GM12878 (cell line): ENCODE results near the gene DMAP1.

Experiments
- FOXM1 ChIP-seq: IDR thresholded peaks from 2 replicates; pipeline ENCODE4 v1.6.1; 2012; ENCODE audit warnings: low read depth, mild to moderate bottlenecking, inconsistent platforms, low read length, moderate library complexity
- MXI1 ChIP-seq: fragments of 150-350 bp; IDR thresholded peaks from 2 replicates; pipeline ENCODE4 v1.6.1; 2011; ENCODE audit warnings: low read depth, mild to moderate bottlenecking, inconsistent platforms, low read length, improper control_type of control experiment
- POLR2A ChIP-seq: IDR thresholded peaks from 2 replicates; pipeline ENCODE4 v1.6.1; 2011; ENCODE audit warnings: low read depth, mild to moderate bottlenecking, low read length
- POLR2AphosphoS5 ChIP-seq: IDR thresholded peaks from 2 replicates; pipeline ENCODE4 v1.6.1; 2011; ENCODE audit warnings: mild to moderate bottlenecking, low read length, inconsistent platforms
- REST ChIP-seq: IDR thresholded peaks from 2 replicates; pipeline ENCODE4 v1.6.1; 2012; ENCODE audit warnings: mild to moderate bottlenecking, low read depth, low read length
- TF ChIP-seq, protein P1 (sequence below), 3 experiments: IDR thresholded peaks in 2 of 3; conservative IDR thresholded peaks in 1 of 3; 2 replicates each; pipeline ENCODE4 v1.5.1; 2011; ENCODE audit warnings: low read depth in 3 of 3, low read length in 3 of 3, mild to moderate bottlenecking in 3 of 3, control low read depth in 2 of 3, moderate library complexity in 2 of 3, inconsistent platforms in 1 of 3, mixed read lengths in 1 of 3; ENCODE audit not compliant: control insufficient read depth in 2 of 3, insufficient read depth in 1 of 3; ENCODE audit errors: extremely low read depth in 1 of 3
- TF ChIP-seq, protein P2 (sequence below): IDR thresholded peaks from 2 replicates; pipeline ENCODE4 v1.6.1; 2012; ENCODE audit warnings: low read depth, low read length, improper control_type of control experiment
- TF ChIP-seq, protein P3 (sequence below): fragments of 450-650 bp; IDR thresholded peaks from 2 replicates; pipeline ENCODE4 v1.6.1; 2017; ENCODE audit warnings: mild to moderate bottlenecking, moderate library complexity

DNA sequence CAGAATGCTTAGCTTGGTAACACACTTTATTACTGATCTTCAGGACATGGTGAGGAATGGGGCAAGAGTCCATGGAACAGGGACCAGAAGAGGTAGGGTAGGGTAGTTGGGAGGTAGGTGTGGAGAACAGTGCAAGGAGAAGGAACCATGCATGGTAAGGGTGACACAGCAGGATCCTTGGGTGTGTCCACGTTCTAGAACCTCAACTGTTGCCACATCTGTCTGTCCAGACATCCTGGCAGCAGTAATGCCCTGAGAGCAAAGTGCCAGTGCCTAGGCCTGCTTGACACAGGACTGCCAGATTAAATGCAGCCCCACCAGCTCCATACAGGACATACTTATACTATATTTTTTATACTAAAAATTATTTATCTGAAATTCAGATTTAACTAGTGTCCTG, 13.9 kb downstream of the DMAP1 start:
- no peak for TF ChIP-seq POLR2AphosphoS5
- TF ChIP-seq, protein P1, sequence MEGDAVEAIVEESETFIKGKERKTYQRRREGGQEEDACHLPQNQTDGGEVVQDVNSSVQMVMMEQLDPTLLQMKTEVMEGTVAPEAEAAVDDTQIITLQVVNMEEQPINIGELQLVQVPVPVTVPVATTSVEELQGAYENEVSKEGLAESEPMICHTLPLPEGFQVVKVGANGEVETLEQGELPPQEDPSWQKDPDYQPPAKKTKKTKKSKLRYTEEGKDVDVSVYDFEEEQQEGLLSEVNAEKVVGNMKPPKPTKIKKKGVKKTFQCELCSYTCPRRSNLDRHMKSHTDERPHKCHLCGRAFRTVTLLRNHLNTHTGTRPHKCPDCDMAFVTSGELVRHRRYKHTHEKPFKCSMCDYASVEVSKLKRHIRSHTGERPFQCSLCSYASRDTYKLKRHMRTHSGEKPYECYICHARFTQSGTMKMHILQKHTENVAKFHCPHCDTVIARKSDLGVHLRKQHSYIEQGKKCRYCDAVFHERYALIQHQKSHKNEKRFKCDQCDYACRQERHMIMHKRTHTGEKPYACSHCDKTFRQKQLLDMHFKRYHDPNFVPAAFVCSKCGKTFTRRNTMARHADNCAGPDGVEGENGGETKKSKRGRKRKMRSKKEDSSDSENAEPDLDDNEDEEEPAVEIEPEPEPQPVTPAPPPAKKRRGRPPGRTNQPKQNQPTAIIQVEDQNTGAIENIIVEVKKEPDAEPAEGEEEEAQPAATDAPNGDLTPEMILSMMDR (IDR thresholded peaks at IDR 0.05 in 2 of 3, conservative IDR thresholded peaks at IDR 0.05 in 1 of 3; ENCODE audit: control insufficient read depth in 2 of 3, extremely low read depth in 1 of 3, insufficient read depth in 1 of 3, low read depth in 3 of 3, low read length in 3 of 3): no peak
- no peak for TF ChIP-seq MXI1
- no peak for TF ChIP-seq REST
- TF ChIP-seq FOXM1: no peak
- no peak for TF ChIP-seq POLR2A
- TF ChIP-seq, protein P2, sequence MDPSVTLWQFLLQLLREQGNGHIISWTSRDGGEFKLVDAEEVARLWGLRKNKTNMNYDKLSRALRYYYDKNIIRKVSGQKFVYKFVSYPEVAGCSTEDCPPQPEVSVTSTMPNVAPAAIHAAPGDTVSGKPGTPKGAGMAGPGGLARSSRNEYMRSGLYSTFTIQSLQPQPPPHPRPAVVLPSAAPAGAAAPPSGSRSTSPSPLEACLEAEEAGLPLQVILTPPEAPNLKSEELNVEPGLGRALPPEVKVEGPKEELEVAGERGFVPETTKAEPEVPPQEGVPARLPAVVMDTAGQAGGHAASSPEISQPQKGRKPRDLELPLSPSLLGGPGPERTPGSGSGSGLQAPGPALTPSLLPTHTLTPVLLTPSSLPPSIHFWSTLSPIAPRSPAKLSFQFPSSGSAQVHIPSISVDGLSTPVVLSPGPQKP: no peak
- TF ChIP-seq, protein P3, sequence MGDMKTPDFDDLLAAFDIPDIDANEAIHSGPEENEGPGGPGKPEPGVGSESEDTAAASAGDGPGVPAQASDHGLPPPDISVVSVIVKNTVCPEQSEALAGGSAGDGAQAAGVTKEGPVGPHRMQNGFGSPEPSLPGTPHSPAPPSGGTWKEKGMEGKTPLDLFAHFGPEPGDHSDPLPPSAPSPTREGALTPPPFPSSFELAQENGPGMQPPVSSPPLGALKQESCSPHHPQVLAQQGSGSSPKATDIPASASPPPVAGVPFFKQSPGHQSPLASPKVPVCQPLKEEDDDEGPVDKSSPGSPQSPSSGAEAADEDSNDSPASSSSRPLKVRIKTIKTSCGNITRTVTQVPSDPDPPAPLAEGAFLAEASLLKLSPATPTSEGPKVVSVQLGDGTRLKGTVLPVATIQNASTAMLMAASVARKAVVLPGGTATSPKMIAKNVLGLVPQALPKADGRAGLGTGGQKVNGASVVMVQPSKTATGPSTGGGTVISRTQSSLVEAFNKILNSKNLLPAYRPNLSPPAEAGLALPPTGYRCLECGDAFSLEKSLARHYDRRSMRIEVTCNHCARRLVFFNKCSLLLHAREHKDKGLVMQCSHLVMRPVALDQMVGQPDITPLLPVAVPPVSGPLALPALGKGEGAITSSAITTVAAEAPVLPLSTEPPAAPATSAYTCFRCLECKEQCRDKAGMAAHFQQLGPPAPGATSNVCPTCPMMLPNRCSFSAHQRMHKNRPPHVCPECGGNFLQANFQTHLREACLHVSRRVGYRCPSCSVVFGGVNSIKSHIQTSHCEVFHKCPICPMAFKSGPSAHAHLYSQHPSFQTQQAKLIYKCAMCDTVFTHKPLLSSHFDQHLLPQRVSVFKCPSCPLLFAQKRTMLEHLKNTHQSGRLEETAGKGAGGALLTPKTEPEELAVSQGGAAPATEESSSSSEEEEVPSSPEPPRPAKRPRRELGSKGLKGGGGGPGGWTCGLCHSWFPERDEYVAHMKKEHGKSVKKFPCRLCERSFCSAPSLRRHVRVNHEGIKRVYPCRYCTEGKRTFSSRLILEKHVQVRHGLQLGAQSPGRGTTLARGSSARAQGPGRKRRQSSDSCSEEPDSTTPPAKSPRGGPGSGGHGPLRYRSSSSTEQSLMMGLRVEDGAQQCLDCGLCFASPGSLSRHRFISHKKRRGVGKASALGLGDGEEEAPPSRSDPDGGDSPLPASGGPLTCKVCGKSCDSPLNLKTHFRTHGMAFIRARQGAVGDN: no peak
